GM18502 (cell line): Measurements from ENCODE around the gene SPDYE3.
A peak's percentile ranks its signal among the peaks of the same experiment; 100 is the strongest.
"Not testable (repeated sequence)": the region's sequence is repeated elsewhere in the genome, so short reads cannot be mapped to it uniquely, and the experiment has no call there.

Experiments
- ATAC-seq: cut with Tn5 transposase; IDR thresholded peaks from one replicate; pipeline ENCODE4 v1.9.1; 2021; ENCODE audit warnings: mild to moderate bottlenecking; ENCODE audit not compliant: unreplicated experiment, poor library complexity

The SPDYE3 gene

GRCh38 chr7:100287191-100287969 is 20.1 kb upstream of the SPDYE3 start:
- ATAC-seq, result not testable (repeated sequence)

- ATAC-seq, result not testable (repeated sequence)
Measured at GRCh38 chr7:100288258-100288657, 19.2 kb upstream of the SPDYE3 start.

GRCh38 chr7:100292162-100292561 is 15.3 kb upstream of the SPDYE3 start:
- ATAC-seq, result peak; percentile 50

GRCh38 chr7:100295269-100295668 is 12.2 kb upstream of the SPDYE3 start:
- not testable (repeated sequence) for ATAC-seq

GRCh38 chr7:100297852-100298631 is 9.5 kb upstream of the SPDYE3 start:
- ATAC-seq, result not testable (repeated sequence)

GRCh38 chr7:100298632-100298895 is 8.9 kb upstream of the SPDYE3 start:
- not testable (repeated sequence) for ATAC-seq

GRCh38 chr7:100304526-100304925 is 3.0 kb upstream of the SPDYE3 start:
- not testable (repeated sequence) for ATAC-seq

- ATAC-seq, result not testable (repeated sequence)
Measured at GRCh38 chr7:100318329-100318728, 10.8 kb downstream of the SPDYE3 start.

- not testable (repeated sequence) for ATAC-seq
Measured at GRCh38 chr7:100321648-100322047, 14.1 kb downstream of the SPDYE3 start.

- ATAC-seq, result not testable (repeated sequence)
Measured at GRCh38 chr7:100324194-100324593, 16.7 kb downstream of the SPDYE3 start.

GRCh38 chr7:100325671-100326070 is 18.2 kb downstream of the SPDYE3 start:
- not testable (repeated sequence) for ATAC-seq

GRCh38 chr7:100326914-100327313 is 19.4 kb downstream of the SPDYE3 start:
- not testable (repeated sequence) for ATAC-seq

GRCh38 chr7:100335566-100336466 is 28.3 kb downstream of the SPDYE3 start:
- ATAC-seq, result peak; percentile 95

- ATAC-seq, result not testable (repeated sequence)
Measured at GRCh38 chr7:100338083-100338696, 30.7 kb downstream of the SPDYE3 start.

GRCh38 chr7:100341286-100341685 is 33.8 kb downstream of the SPDYE3 start:
- ATAC-seq, result not testable (repeated sequence)

GRCh38 chr7:100342765-100343164 is 35.3 kb downstream of the SPDYE3 start:
- no peak for ATAC-seq

GRCh38 chr7:100344124-100344559 is 36.6 kb downstream of the SPDYE3 start:
- not testable (repeated sequence) for ATAC-seq

GRCh38 chr7:100344560-100345287 is 37.2 kb downstream of the SPDYE3 start:
- peak; percentile 79 for ATAC-seq

GRCh38 chr7:100345288-100345672 is 37.8 kb downstream of the SPDYE3 start:
- peak; percentile 37 for ATAC-seq
